ENCODE results near the gene TEX22.

TEX22 gene

GRCh38 chr14:105422695-105423487, 24.6 kb downstream of the TEX22 start:
- DNase-seq: no peak

- no peak for DNase-seq
Observed at GRCh38 chr14:105423488-105424195, 25.3 kb downstream of the TEX22 start.

GRCh38 chr14:105424861-105425260, 26.5 kb downstream of the TEX22 start:
- DNase-seq: no peak

GRCh38 chr14:105425823-105426247, 27.5 kb downstream of the TEX22 start:
- no peak for DNase-seq

GRCh38 chr14:105426416-105427130, 28.2 kb downstream of the TEX22 start:
- no peak for DNase-seq

- no peak for DNase-seq
Observed at GRCh38 chr14:105427412-105427811, 29.1 kb downstream of the TEX22 start.

GRCh38 chr14:105427936-105428485, 29.7 kb downstream of the TEX22 start:
- no peak for DNase-seq

GRCh38 chr14:105430042-105430441, 31.7 kb downstream of the TEX22 start:
- no peak for DNase-seq

- no peak for DNase-seq
Observed at GRCh38 chr14:105430565-105430964, 32.2 kb downstream of the TEX22 start.

GRCh38 chr14:105431256-105431655, 32.9 kb downstream of the TEX22 start:
- no peak for DNase-seq

- no peak for DNase-seq
Observed at GRCh38 chr14:105432657-105433056, 34.3 kb downstream of the TEX22 start.

- DNase-seq: no peak
Observed at GRCh38 chr14:105433161-105433605, 34.8 kb downstream of the TEX22 start.

- no peak for DNase-seq
Observed at GRCh38 chr14:105436402-105436801, 38.1 kb downstream of the TEX22 start.

GRCh38 chr14:105436891-105437722, 38.8 kb downstream of the TEX22 start:
- DNase-seq: no peak

- no peak for DNase-seq
Observed at GRCh38 chr14:105437723-105438500, 39.6 kb downstream of the TEX22 start.

GRCh38 chr14:105439179-105439578, 40.8 kb downstream of the TEX22 start:
- DNase-seq: no peak

GRCh38 chr14:105439710-105440553, 41.6 kb downstream of the TEX22 start:
- DNase-seq: no peak

GRCh38 chr14:105440554-105440900, 42.2 kb downstream of the TEX22 start:
- no peak for DNase-seq

- no peak for DNase-seq
Observed at GRCh38 chr14:105440992-105441391, 42.7 kb downstream of the TEX22 start.

GRCh38 chr14:105442125-105442524, 43.8 kb downstream of the TEX22 start:
- no peak for DNase-seq

- no peak for DNase-seq
Observed at GRCh38 chr14:105442834-105443233, 44.5 kb downstream of the TEX22 start.

Data from activated CD4-positive, alpha-beta T cell treated with anti-CD3 and anti-CD28 coated beads, Interleukin-10, Interleukin-2, amounts not matched to agents 100 ng/mL and 50 ng/mL, durations not matched to agents 16 hours and 8 hours (primary cell).